ENCODE results near the gene TSC22D2.

DNA sequence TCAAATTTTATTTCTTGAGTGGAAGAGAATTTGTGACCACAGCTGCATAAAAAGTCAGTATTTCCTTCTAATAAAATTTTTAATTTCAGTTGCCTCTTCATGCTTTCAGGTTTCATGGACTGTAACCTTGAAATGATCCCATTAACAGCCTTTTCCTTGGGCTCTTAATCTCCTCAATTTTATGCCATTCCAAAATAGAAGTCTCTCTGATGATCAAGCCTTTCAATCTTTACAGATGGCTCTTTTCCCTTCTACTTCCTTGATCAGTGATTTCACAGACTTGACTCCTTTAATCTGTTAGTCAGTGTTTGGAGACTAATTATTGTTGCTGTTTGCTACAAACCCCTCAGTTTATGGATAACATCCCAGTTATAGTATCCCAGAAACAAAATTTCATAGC lies 11.9 kb downstream of the TSC22D2 start:
- TF ChIP-seq POLR2AphosphoS5 (IDR thresholded peaks at IDR 0.05; ENCODE audit: borderline replicate concordance, low read depth, low read length) (no peak), EZH2 (IDR thresholded peaks at IDR 0.05) (no peak)
